ENCODE results near the gene PDE9A. TPM values are rescaled to one million over a fixed set of nuclear protein-coding genes. Genes with fewer than 3 reads are reported as not detected.

Gene PDE9A
- total and polyA plus RNA-seq, 2 donors (not counting 3 experiments of a cell fraction or from before 2014, with no cell fraction given), result 0.28 to 2.2 TPM

GRCh38 chr21:42787613-42788012 lies 134.2 kb downstream of the PDE9A start:
- peaks cover 2 to 3% of the 10 kb centered on the region in 2 experiments for H3K27me3 ChIP-seq (ENCODE audit: control insufficient read depth in 2 of 2, insufficient read depth in 2 of 2, low read length in 2 of 2)
- H4K20me1 ChIP-seq (replicated peaks; ENCODE audit: control insufficient read depth, extremely low read depth, insufficient read depth, low read length), result no peaks in the 10 kb centered on the region
- intact Hi-C loops (cut with micrococcal nuclease), result no loop called here
- ChIA-PET POLR2A (no interaction called here), CTCF (interaction anchor here (0.8 to 1.4 kb wide), 4 partner anchors 9 to 478 kb away, joined by 3 to 6 read pairs (median 3); no protein-coding TSS in a partner anchor)
- TF ChIP-seq JUN (IDR thresholded peaks at IDR 0.05; ENCODE audit: borderline replicate concordance, insufficient read depth, insufficient read length, low read depth) (no peak), POLR2A (IDR thresholded peaks at IDR 0.05; ENCODE audit: low read depth, low read length) (no peak), MYC (IDR thresholded peaks at IDR 0.05; ENCODE audit: low read depth, low read length) (no peak), POLR2AphosphoS5 (IDR thresholded peaks at IDR 0.05; ENCODE audit: insufficient read depth, low read depth, low read length) (no peak), CTCF (IDR thresholded peaks at IDR 0.05; ENCODE audit: extremely low read depth in 1 of 2, insufficient read depth in 1 of 2, low read depth in 1 of 2, low read length in 2 of 2) (no peak), FOS (IDR thresholded peaks at IDR 0.05; ENCODE audit: borderline replicate concordance, insufficient read depth, low read length) (no peak), GATA2 (IDR thresholded peaks at IDR 0.05; ENCODE audit: insufficient read depth, insufficient read length, low read depth, low read length) (no peak), MAX (IDR thresholded peaks at IDR 0.05; ENCODE audit: insufficient read depth, insufficient read length) (no peak), EZH2 (IDR thresholded peaks at IDR 0.05; ENCODE audit: borderline replicate concordance, low read depth, low read length, severe bottlenecking) (no peak)
- no peak overlapping the region for H3K4me3 ChIP-seq (replicated peaks in 1 of 3; ENCODE audit: insufficient read depth in 1 of 3, low read depth in 1 of 3, low read length in 3 of 3)
- no peak for DNase-seq (ENCODE audit: low read depth, low spot score)
- no peaks in the 10 kb centered on the region for H3K36me3 ChIP-seq (ENCODE audit: control insufficient read depth in 2 of 2, extremely low read depth in 1 of 2, insufficient read depth in 2 of 2, low read length in 2 of 2)
- no peaks in the 10 kb centered on the region for H3K79me2 ChIP-seq (ENCODE audit: control insufficient read depth, insufficient read depth, low read length)
- no peak for FAIRE-seq
- dilution Hi-C loops (cut with MboI; ENCODE audit: extremely low pct_ligation_motif_present, low sequenced_read_pairs), result no loop called here
- H2AFZ ChIP-seq (ENCODE audit: low read depth, low read length), result no peak overlapping the region
- no peak overlapping the region for H3K4me2 ChIP-seq (ENCODE audit: insufficient read depth, low read length)
- no peaks in the 10 kb centered on the region for H3K9me1 ChIP-seq (replicated peaks; ENCODE audit: control insufficient read depth, extremely low read depth, insufficient read depth, low read length)
- no peak overlapping the region for H3K9ac ChIP-seq (replicated peaks; ENCODE audit: extremely low read depth, insufficient read depth, low read length)
- no peaks in the 10 kb centered on the region for H3K9me3 ChIP-seq (replicated peaks; ENCODE audit: control insufficient read depth, insufficient read depth, low read length)
- H3K4me1 ChIP-seq (ENCODE audit: control insufficient read depth, extremely low read depth, insufficient read depth, low read length), result peaks cover 11% of the 10 kb centered on the region
- no peak overlapping the region for H3K27ac ChIP-seq (ENCODE audit: insufficient read depth, low read depth, low read length)
- BruUV-seq (replicated peaks), result no TSS peak
